ENCODE results near the gene PXDN.

The PXDN gene

DNA sequence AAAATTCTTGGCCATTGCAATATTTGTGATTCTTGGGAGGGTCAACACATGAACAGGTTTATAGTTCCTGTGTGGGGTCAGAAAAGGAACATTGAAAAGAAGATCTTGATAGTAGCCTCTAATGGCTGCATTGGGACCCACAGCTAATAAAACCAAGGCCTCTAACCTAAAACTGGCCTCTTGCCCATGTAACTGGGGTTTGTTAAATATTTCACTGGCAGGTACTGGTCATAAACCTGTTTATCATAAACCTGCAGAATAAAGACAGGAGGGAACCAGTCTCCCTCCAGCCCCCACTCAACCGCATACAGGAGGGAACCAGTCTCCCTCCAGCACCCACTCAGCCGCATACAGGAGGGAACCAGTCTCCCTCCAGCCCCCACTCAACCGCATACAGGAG lies 125.3 kb downstream of the PXDN start:
- H3K9ac ChIP-seq (ENCODE audit: low read depth, low read length, poor library complexity, severe bottlenecking) = no peak overlapping the region
- H2AFZ ChIP-seq (ENCODE audit: low read length) = no peak overlapping the region
- no peaks in the 10 kb centered on the region for H3K36me3 ChIP-seq (ENCODE audit: insufficient read depth, low read length)

DNA sequence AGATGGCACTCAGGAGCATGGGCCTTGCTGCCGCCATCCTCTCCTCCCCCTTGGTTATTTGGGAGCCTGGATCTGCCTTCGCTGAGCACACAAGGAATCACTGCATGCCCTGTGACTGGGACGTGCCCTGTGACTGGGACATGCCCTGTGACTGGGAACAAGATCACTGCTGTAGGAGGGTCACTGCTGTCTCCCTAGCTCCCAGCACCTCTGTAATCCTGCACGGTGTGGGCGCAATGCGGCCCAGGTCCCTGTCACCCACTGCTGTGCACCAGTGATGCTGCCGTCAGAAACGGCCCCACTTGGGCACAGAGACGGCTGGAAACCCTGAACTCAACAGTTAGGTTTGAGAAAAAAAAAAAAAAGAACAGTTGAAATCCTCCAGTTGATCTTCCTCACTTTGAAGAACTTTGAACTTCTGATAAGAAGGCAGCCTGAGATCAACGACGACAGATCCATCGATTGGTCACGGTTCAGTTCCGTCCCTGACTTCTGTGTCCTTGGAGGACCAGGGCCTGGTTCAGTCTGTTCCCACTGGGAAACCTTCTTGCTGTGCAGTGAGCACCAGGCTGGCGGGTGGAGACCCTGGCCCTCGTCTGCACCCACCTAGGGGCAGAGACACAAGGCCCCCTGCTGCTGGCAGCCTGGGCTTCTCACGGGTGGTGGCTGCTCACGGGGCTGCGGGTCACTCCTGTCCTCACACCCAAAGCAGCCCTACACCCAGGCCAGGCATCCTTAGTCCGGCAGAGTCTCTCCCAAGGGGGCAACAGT lies 125.9 kb downstream of the PXDN start:
- Histone ChIP-seq H3F3A (ENCODE audit: low read depth) (no peaks in the 10 kb centered on the region), H3K27me3 (ENCODE audit: insufficient read depth, low read length, poor library complexity, severe bottlenecking) (no peaks in the 10 kb centered on the region), H3K4me1 (ENCODE audit: insufficient read depth, low read length, poor library complexity, severe bottlenecking) (peaks cover 30% of the 10 kb centered on the region), H4K20me1 (ENCODE audit: insufficient read depth, low read length, poor library complexity, severe bottlenecking) (no peaks in the 10 kb centered on the region), H3K9ac (ENCODE audit: low read depth, low read length, poor library complexity, severe bottlenecking) (no peak overlapping the region), H3K79me2 (ENCODE audit: insufficient read depth, low read length) (no peaks in the 10 kb centered on the region), H3K36me3 (ENCODE audit: insufficient read depth, low read length) (no peaks in the 10 kb centered on the region), H3K4me2 (ENCODE audit: low read depth, low read length, poor library complexity, severe bottlenecking) (no peak overlapping the region), H3K9me2 (replicated peaks; ENCODE audit: low read depth, low read length) (no peaks in the 10 kb centered on the region), H3K4me3 (ENCODE audit: low read length, poor library complexity, severe bottlenecking) (no peak overlapping the region), H3K9me3 (ENCODE audit: insufficient read depth, low read depth, low read length) (peaks cover 4% of the 10 kb centered on the region; the same call in 1 of the 2 replicates), H2AFZ (ENCODE audit: low read length) (no peak overlapping the region)
- TF ChIP-seq EZH2phosphoT487 (IDR thresholded peaks at IDR 0.05; ENCODE audit: borderline replicate concordance) = no peak
- TF ChIP-seq, protein P1, sequence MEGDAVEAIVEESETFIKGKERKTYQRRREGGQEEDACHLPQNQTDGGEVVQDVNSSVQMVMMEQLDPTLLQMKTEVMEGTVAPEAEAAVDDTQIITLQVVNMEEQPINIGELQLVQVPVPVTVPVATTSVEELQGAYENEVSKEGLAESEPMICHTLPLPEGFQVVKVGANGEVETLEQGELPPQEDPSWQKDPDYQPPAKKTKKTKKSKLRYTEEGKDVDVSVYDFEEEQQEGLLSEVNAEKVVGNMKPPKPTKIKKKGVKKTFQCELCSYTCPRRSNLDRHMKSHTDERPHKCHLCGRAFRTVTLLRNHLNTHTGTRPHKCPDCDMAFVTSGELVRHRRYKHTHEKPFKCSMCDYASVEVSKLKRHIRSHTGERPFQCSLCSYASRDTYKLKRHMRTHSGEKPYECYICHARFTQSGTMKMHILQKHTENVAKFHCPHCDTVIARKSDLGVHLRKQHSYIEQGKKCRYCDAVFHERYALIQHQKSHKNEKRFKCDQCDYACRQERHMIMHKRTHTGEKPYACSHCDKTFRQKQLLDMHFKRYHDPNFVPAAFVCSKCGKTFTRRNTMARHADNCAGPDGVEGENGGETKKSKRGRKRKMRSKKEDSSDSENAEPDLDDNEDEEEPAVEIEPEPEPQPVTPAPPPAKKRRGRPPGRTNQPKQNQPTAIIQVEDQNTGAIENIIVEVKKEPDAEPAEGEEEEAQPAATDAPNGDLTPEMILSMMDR (conservative IDR thresholded peaks at IDR 0.05; ENCODE audit: low read length) = no peak

More for the DNA sequence above, 125.3 kb downstream of the PXDN start:
- no peak overlapping the region for H3K4me3 ChIP-seq (ENCODE audit: low read length, poor library complexity, severe bottlenecking)
- H3K9me3 ChIP-seq (ENCODE audit: insufficient read depth, low read depth, low read length) = peaks cover 4% of the 10 kb centered on the region; the same call in 1 of the 2 replicates
- H3K9me2 ChIP-seq (replicated peaks; ENCODE audit: low read depth, low read length) = no peaks in the 10 kb centered on the region
- no peaks in the 10 kb centered on the region for H4K20me1 ChIP-seq (ENCODE audit: insufficient read depth, low read length, poor library complexity, severe bottlenecking)
- TF ChIP-seq EZH2phosphoT487 (IDR thresholded peaks at IDR 0.05; ENCODE audit: borderline replicate concordance) = no peak
- TF ChIP-seq, protein P1 (conservative IDR thresholded peaks at IDR 0.05; ENCODE audit: low read length) = no peak
- peaks cover 28% of the 10 kb centered on the region for H3K4me1 ChIP-seq (ENCODE audit: insufficient read depth, low read length, poor library complexity, severe bottlenecking)
- H3K27me3 ChIP-seq (ENCODE audit: insufficient read depth, low read length, poor library complexity, severe bottlenecking) = no peaks in the 10 kb centered on the region
- no peak overlapping the region for H3K4me2 ChIP-seq (ENCODE audit: low read depth, low read length, poor library complexity, severe bottlenecking)
- no peaks in the 10 kb centered on the region for H3F3A ChIP-seq (ENCODE audit: low read depth)
- no peaks in the 10 kb centered on the region for H3K79me2 ChIP-seq (ENCODE audit: insufficient read depth, low read length)

GRCh38 chr2:1617425-1618021 lies 126.8 kb downstream of the PXDN start:
- no peaks in the 10 kb centered on the region for H3K9me2 ChIP-seq (replicated peaks; ENCODE audit: low read depth, low read length)
- peaks cover 30% of the 10 kb centered on the region for H3K4me1 ChIP-seq (ENCODE audit: insufficient read depth, low read length, poor library complexity, severe bottlenecking)
- H3K4me2 ChIP-seq (ENCODE audit: low read depth, low read length, poor library complexity, severe bottlenecking) = no peak overlapping the region

More at GRCh38 chr2:1617425-1618021, 126.8 kb downstream of the PXDN start:
- H3K79me2 ChIP-seq (ENCODE audit: insufficient read depth, low read length) = no peaks in the 10 kb centered on the region
- H2AFZ ChIP-seq (ENCODE audit: low read length) = no peak overlapping the region
- H4K20me1 ChIP-seq (ENCODE audit: insufficient read depth, low read length, poor library complexity, severe bottlenecking) = no peaks in the 10 kb centered on the region
- no peak for TF ChIP-seq EZH2phosphoT487 (IDR thresholded peaks at IDR 0.05; ENCODE audit: borderline replicate concordance)
- TF ChIP-seq, protein P1 (conservative IDR thresholded peaks at IDR 0.05; ENCODE audit: low read length) = no peak
- H3K9me3 ChIP-seq (ENCODE audit: insufficient read depth, low read depth, low read length) = peaks cover 4% of the 10 kb centered on the region; the same call in 1 of the 2 replicates
- no peaks in the 10 kb centered on the region for H3K27me3 ChIP-seq (ENCODE audit: insufficient read depth, low read length, poor library complexity, severe bottlenecking)
- no peaks in the 10 kb centered on the region for H3F3A ChIP-seq (ENCODE audit: low read depth)
- H3K4me3 ChIP-seq (ENCODE audit: low read length, poor library complexity, severe bottlenecking) = no peak overlapping the region
- no peak overlapping the region for H3K9ac ChIP-seq (ENCODE audit: low read depth, low read length, poor library complexity, severe bottlenecking)
- no peaks in the 10 kb centered on the region for H3K36me3 ChIP-seq (ENCODE audit: insufficient read depth, low read length)

Measured in Loucy (cell line).